ENCODE measurements around the gene SYP. TPM values are rescaled to one million over a fixed set of nuclear protein-coding genes. Genes with fewer than 3 reads are reported as not detected.

The SYP gene
- total RNA-seq, 2 experiments from 2014 or later: 0.17 to 0.69 TPM

DNA sequence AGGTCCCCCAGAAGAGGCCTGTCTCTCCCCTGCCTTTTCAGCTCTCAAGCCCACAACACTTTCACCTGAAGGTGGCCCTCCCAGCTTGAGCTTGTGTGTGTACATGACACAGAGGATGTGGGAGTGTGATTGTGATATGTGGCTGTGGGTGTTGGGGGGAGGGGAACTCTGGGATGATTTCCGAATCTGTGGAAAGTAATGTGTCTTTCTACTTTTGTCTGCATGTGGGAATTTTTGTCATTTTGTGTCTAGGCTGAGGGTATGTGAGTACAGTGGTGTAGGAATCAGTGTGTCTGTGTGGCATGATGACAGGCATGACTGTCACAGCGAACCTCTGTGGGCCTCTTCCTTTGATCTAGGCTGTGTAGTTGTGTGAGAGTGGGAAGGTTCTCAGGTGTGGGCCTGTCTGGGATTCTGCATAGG, 6.4 kb downstream of the SYP start:
- CTCF ChIA-PET: interaction anchor here (1.2 to 1.6 kb wide), 2 partner anchors 8 to 14 kb away, joined by 3 to 6 read pairs; no protein-coding TSS in a partner anchor
- Mint-ChIP-seq H3K9me3 (no peaks in the 10 kb centered on the region), H3K4me1 (ENCODE audit: low read depth) (peaks cover 35% of the 10 kb centered on the region), H3K36me3 (ENCODE audit: low read depth) (no peaks in the 10 kb centered on the region), H3K4me3 (peak overlapping the region; percentile 64), H3K27ac (peak overlapping the region; percentile 27), H3K27me3 (no peaks in the 10 kb centered on the region)
- TF ChIP-seq, protein P1, sequence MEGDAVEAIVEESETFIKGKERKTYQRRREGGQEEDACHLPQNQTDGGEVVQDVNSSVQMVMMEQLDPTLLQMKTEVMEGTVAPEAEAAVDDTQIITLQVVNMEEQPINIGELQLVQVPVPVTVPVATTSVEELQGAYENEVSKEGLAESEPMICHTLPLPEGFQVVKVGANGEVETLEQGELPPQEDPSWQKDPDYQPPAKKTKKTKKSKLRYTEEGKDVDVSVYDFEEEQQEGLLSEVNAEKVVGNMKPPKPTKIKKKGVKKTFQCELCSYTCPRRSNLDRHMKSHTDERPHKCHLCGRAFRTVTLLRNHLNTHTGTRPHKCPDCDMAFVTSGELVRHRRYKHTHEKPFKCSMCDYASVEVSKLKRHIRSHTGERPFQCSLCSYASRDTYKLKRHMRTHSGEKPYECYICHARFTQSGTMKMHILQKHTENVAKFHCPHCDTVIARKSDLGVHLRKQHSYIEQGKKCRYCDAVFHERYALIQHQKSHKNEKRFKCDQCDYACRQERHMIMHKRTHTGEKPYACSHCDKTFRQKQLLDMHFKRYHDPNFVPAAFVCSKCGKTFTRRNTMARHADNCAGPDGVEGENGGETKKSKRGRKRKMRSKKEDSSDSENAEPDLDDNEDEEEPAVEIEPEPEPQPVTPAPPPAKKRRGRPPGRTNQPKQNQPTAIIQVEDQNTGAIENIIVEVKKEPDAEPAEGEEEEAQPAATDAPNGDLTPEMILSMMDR (IDR thresholded peaks at IDR 0.05): no peak
- intact Hi-C loops (cut with DNase I, micrococcal nuclease): loop anchor here in 1 of 2 experiments (2.0 to 5.0 kb wide), 3 partner anchors 39 to 559 kb away; partner anchors contain the start of gene CACNA1F
- H3K4me1 ChIP-seq (ENCODE audit: insufficient read depth, low read length): peaks cover 22% of the 10 kb centered on the region
- H3K36me3 ChIP-seq (ENCODE audit: insufficient read depth, low read length): no peaks in the 10 kb centered on the region
- no peak overlapping the region for H3K27ac ChIP-seq (ENCODE audit: low read depth in 1 of 2, low read length in 2 of 2)
- ATAC-seq (ENCODE audit: poor library complexity) (no peak), DNase-seq (peak in 1 of 14 experiments; percentile 19)
- no peaks in the 10 kb centered on the region for H3K27me3 ChIP-seq (ENCODE audit: control insufficient read depth in 1 of 2, insufficient read depth in 2 of 2, low read length in 2 of 2)
- POLR2A ChIA-PET: interaction anchor here (4.8 kb wide), 1 partner anchor 27 kb away, joined by 50 read pairs; no protein-coding TSS in a partner anchor
- no peaks in the 10 kb centered on the region for H3K9me3 ChIP-seq (ENCODE audit: control insufficient read depth in 1 of 2, insufficient read depth in 1 of 2, low read length in 2 of 2)
- H3K4me3 ChIP-seq (ENCODE audit: low read length): no peak overlapping the region

DNA sequence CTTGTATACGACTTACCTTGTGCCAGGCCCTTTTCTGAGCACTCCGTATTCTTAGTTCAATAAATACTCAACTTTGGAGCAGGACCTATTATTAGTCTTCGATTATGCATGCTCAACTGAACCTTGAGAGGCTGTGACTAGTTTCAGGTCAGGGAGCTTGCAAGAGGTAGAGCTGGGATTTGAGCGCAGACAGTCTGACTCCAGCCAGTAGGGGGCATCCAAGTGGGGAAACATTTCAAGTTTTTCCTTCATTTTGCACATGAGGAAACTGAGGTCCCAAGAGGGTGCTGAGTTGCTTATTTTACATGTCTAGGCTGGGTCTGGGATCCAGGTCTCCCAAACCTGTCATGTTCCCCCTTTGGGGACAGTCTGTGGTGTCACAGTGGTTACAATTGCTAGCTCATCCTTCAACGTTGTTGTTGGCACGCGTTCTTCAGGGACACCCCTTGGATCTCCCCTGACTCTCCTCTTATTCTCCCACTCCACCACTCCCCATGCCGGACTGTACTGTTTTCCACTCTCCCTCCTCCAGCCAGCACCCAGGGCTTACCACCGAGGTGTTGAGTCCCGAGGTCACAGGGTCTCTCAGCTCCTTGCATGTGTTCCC, 7.2 kb downstream of the SYP start:
- ATAC-seq (ENCODE audit: poor library complexity) (no peak), DNase-seq (peak in 5 of 14 experiments; percentile 19 to 58 (median 52))
- Mint-ChIP-seq H3K9me3 (no peaks in the 10 kb centered on the region), H3K27me3 (no peaks in the 10 kb centered on the region), H3K36me3 (ENCODE audit: low read depth) (no peaks in the 10 kb centered on the region), H3K4me3 (peak overlapping the region; percentile 66), H3K27ac (peak overlapping the region; percentile 27), H3K4me1 (ENCODE audit: low read depth) (peaks cover 28% of the 10 kb centered on the region)
- Histone ChIP-seq H3K9me3 (ENCODE audit: control insufficient read depth in 1 of 2, insufficient read depth in 1 of 2, low read length in 2 of 2) (no peaks in the 10 kb centered on the region), H3K27me3 (ENCODE audit: control insufficient read depth in 1 of 2, insufficient read depth in 2 of 2, low read length in 2 of 2) (no peaks in the 10 kb centered on the region), H3K36me3 (ENCODE audit: insufficient read depth, low read length) (no peaks in the 10 kb centered on the region), H3K4me3 (ENCODE audit: low read length) (no peak overlapping the region), H3K27ac (ENCODE audit: low read depth in 1 of 2, low read length in 2 of 2) (no peak overlapping the region), H3K4me1 (ENCODE audit: insufficient read depth, low read length) (peaks cover 22% of the 10 kb centered on the region)
- intact Hi-C loops (cut with DNase I, micrococcal nuclease): loop anchor here in 1 of 2 experiments (2.0 to 5.0 kb wide), 3 partner anchors 39 to 559 kb away; partner anchors contain the start of gene CACNA1F
- ChIA-PET CTCF (interaction anchor here (0.5 to 1.6 kb wide), 8 partner anchors 9 to 115 kb away, joined by 3 to 6 read pairs (median 4); no protein-coding TSS in a partner anchor), POLR2A (interaction anchor here (1.0 to 4.8 kb wide), 3 partner anchors 27 to 81 kb away, joined by 4 to 50 read pairs (median 22); no protein-coding TSS in a partner anchor)
- TF ChIP-seq, protein P1 (IDR thresholded peaks at IDR 0.05): peak; percentile 51

DNA sequence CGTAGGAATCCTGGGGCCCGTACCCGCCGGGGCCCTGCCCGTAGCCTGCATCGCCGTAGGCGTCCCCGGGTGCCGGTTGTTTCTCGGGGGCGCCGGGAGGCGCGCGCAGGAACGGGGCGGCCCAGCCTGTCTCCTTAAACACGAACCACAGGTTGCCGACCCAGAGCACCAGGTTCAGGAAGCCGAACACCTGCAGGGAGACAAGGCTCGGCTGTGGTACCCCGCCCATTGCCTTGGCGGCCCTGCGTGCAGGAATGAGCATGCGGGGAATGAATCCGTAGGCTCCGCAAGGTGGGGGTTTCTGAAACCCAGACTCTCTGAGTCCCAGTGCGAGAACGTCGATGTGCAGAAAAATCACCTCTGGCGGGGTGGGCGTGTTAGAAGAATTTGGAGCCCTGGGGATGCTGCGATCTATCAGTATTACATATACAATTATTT, 8.4 kb downstream of the SYP start:
- CTCF ChIA-PET: interaction anchor here (0.6 to 1.3 kb wide), 2 partner anchors 36 to 568 kb away, joined by 4 read pairs; no protein-coding TSS in a partner anchor
- Histone ChIP-seq H3K27ac (ENCODE audit: low read depth in 1 of 2, low read length in 2 of 2) (peak overlapping the region; percentile 70 to 72), H3K36me3 (ENCODE audit: insufficient read depth, low read length) (no peaks in the 10 kb centered on the region), H3K4me3 (ENCODE audit: low read length) (peak overlapping the region; percentile 74), H3K4me1 (ENCODE audit: insufficient read depth, low read length) (peaks cover 24% of the 10 kb centered on the region), H3K9me3 (ENCODE audit: control insufficient read depth in 1 of 2, insufficient read depth in 1 of 2, low read length in 2 of 2) (no peaks in the 10 kb centered on the region), H3K27me3 (ENCODE audit: control insufficient read depth in 1 of 2, insufficient read depth in 2 of 2, low read length in 2 of 2) (no peaks in the 10 kb centered on the region)
- POLR2A ChIA-PET: interaction anchor here (0.7 to 4.8 kb wide), 16 partner anchors 9 to 936 kb away, joined by 3 to 50 read pairs (median 6); partner anchors contain the start of genes CACNA1F, CCDC22, GRIPAP1 and OTUD5
- Mint-ChIP-seq H3K4me1 (ENCODE audit: low read depth) (peaks cover 28% of the 10 kb centered on the region), H3K27ac (peak overlapping the region; percentile 67), H3K4me3 (peak overlapping the region; percentile 90), H3K9me3 (no peaks in the 10 kb centered on the region), H3K36me3 (ENCODE audit: low read depth) (no peaks in the 10 kb centered on the region), H3K27me3 (no peaks in the 10 kb centered on the region)
- DNase-seq (peak in 4 of 14 experiments; percentile 5 to 62 (median 36)), ATAC-seq (ENCODE audit: poor library complexity) (peak; percentile 8)
- intact Hi-C loops (cut with DNase I, micrococcal nuclease): loop anchor here (1.0 to 5.0 kb wide), 5 partner anchors 41 to 563 kb away; partner anchors contain the start of genes CACNA1F (in 1 of the 2) and PPP1R3F (in 1 of the 2)
- TF ChIP-seq, protein P1 (IDR thresholded peaks at IDR 0.05): no peak

Measured in CD4-positive, alpha-beta T cell (primary cell).